ENCODE results near the gene CMAS. TPM values are rescaled to one million over a fixed set of nuclear protein-coding genes. Genes with fewer than 3 reads are reported as not detected.
"Not testable (repeated sequence)": the region's sequence is repeated elsewhere in the genome, so short reads cannot be mapped to it uniquely, and the experiment has no call there.

Gene CMAS
- total RNA-seq, 1 donor from 2014 or later: 52.2 TPM

DNA sequence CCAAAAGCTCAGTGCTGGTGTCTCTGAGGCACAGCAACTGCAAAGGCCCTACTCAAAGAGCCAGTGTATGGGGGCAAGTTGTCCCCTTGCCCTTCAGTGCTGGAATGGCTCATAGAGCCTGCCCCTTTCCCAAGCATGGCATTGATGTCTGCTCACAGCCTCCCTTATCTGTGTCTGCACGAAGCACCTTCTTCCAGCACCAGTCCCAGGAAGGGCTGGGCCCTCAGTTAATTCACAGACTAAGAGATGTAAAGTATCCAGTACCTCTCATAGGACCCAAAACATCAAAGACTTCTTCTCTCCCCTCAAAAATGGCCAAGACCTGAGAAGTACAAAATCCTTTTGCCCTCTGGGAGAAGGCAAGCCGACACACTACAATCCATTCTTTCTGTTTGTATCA lies 1.6 kb upstream of the CMAS start:
- DNase-seq (ENCODE audit: low spot score in 2 of 2) (no peak), FAIRE-seq (no peak)

DNA sequence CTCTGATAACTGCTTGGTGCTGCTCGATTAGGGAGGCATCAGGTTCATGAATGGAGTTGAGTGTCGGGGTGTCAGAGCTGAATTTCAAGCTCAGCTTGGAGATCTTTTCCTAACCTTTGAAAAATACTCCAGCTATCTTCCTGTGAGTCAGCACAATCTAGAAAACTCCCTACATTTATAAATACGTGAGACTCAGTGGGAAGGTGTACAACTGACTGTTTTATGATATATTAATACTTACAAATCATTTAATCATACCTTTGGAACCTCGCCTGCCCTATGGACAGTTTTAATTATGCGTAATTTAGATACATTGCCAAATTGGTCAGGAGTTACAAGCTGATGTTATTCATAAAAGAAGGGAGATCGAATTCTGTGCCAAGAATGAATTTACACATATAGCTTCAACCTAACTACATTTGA lies 961 bp downstream of the CMAS start:
- no peak for FAIRE-seq
- DNase-seq (ENCODE audit: low spot score in 2 of 2): peak in 1 of 2 donors; percentile 9

DNA sequence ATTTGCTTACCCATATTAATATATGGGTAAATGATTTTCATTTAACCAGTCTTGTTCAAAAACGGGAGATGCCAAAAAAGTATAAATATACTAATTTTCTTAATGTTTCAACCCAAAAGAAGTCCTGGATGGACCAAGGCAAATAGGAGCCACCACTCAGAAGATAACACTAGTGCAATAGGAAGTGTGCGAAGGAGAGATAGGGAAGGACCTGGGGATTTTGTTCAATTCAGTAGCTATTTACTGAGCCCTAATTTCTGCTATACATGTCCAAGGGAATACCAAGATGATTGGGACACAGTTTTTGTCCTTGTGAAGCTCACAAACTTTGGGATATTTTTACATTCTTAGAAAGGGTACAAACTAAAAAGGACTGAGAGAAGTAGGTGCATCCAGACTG lies 1.5 kb downstream of the CMAS start:
- DNase-seq (ENCODE audit: low spot score in 2 of 2): no peak
- no peak for FAIRE-seq

GRCh38 chr12:22048351-22049041 lies 2.5 kb downstream of the CMAS start:
- DNase-seq (ENCODE audit: low spot score in 2 of 2) (no peak), FAIRE-seq (no peak)

- DNase-seq (ENCODE audit: low spot score in 2 of 2) (no peak), FAIRE-seq (no peak)
Observed at GRCh38 chr12:22050078-22050477, 4.1 kb downstream of the CMAS start.

DNA sequence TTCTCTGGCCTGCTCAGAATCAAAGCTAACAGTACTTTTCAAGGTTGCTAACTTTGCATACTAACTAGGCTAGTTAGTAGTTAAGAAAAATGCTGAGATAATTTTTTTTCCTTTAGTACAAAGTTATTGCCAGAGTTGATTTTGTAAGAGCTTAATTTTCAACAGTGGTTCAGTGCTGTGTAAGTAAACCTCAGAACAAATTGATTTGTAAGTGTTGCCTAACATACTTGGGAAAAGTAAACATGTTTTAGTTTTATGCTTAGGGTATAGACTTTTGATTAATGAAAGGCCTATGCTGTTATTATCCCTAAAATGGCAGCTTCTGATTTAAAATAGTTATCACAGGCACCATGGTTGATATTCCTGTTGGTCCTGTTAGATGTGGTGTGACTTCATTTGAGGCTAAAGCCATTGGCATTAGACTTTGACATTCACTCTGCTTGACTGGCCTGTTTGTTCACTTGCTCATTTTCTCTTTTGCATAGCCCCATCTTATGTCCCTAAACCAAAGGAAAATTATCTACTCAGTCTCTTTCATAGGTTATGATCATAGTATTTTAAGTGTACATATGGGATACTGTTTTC lies 5.2 kb downstream of the CMAS start:
- FAIRE-seq (no peak), DNase-seq (ENCODE audit: low spot score in 2 of 2) (no peak)

GRCh38 chr12:22052994-22053393 lies 7.0 kb downstream of the CMAS start:
- FAIRE-seq: not testable (repeated sequence)

GRCh38 chr12:22054155-22054554 lies 8.1 kb downstream of the CMAS start:
- DNase-seq (ENCODE audit: low spot score in 2 of 2) (no peak), FAIRE-seq (no peak)

More at GRCh38 chr12:22052994-22053393, 7.0 kb downstream of the CMAS start:
- not testable (repeated sequence) for DNase-seq (ENCODE audit: low spot score in 2 of 2)

DNA sequence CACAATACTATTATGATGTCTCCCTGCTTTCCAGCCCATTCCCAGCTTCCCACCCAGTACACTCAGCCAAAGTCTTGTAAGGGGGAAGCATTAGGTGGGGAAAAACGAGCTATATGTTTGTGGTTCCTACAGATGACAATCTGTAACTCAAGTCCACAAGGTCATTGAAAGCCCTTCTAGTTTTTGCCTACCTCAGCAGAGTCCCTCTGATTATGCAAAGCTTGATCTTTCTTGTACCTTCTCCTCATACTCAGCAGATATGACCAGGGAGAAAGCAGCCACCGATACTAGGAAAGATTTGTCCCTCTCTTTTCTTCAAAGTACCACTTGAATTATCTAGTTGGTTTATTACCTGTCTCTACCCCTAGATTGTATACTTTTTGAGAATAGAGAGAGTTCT lies 10.6 kb downstream of the CMAS start:
- DNase-seq (ENCODE audit: low spot score in 2 of 2) (no peak), FAIRE-seq (no peak)

GRCh38 chr12:22059976-22060647 lies 14.1 kb downstream of the CMAS start:
- DNase-seq (ENCODE audit: low spot score in 2 of 2) (no peak), FAIRE-seq (no peak)

- no peak for DNase-seq (ENCODE audit: low spot score in 2 of 2)
- FAIRE-seq: no peak
Observed at GRCh38 chr12:22064968-22065367, 18.9 kb downstream of the CMAS start.

GRCh38 chr12:22066310-22066709 lies 20.3 kb downstream of the CMAS start:
- no peak for FAIRE-seq
- DNase-seq (ENCODE audit: low spot score in 2 of 2): no peak

- no peak for FAIRE-seq
Observed at GRCh38 chr12:22069851-22070250, 23.8 kb downstream of the CMAS start.

DNA sequence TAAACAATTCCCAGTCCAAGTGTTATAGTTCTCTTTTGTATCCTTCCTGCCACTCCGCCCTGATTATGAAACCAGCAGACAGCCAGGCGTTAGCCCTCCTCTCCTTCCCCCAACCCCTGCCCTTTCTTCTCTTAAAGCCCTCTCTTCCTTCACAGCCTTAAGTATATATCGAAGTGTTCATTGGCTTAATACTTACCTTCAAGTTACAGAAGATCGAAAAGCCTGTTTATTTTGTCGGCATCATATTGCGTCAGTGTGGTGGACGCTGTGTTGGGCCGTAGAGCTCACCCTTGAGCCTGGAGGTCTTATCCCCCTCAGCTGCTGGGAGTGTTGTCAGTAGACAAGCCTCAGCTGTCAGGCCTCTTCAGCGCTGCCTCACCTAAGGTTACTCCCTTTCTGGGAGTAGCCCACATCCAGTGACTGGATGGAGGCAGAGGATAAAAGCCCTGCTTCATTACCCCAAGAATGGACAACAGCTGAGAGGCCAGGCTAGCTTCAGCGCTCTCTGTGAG lies 36.2 kb downstream of the CMAS start:
- FAIRE-seq: no peak
- DNase-seq (ENCODE audit: low spot score in 2 of 2): no peak

More at GRCh38 chr12:22069851-22070250, 23.8 kb downstream of the CMAS start:
- no peak for DNase-seq (ENCODE audit: low spot score in 2 of 2)

DNA sequence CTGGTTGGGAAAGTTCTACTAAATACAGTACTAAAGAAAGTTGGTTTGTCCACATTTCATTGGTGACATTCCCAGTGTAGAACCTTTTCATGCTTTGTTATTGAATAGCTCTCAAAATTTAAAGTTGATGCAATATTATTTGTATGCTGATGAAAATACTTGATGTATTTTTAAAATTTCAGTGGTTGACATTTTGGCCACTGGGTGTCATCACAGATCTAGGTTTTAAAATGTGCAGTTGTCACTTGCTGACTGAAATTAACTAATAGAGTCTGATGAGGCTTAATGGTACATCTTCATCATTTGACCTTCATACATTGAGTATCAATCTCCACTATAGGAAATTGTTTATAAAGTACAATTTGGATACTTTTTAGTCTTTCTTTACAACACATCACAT lies 37.1 kb downstream of the CMAS start:
- FAIRE-seq: peak; percentile 96
- DNase-seq (ENCODE audit: low spot score in 2 of 2): peak; percentile 24 to 38

DNA sequence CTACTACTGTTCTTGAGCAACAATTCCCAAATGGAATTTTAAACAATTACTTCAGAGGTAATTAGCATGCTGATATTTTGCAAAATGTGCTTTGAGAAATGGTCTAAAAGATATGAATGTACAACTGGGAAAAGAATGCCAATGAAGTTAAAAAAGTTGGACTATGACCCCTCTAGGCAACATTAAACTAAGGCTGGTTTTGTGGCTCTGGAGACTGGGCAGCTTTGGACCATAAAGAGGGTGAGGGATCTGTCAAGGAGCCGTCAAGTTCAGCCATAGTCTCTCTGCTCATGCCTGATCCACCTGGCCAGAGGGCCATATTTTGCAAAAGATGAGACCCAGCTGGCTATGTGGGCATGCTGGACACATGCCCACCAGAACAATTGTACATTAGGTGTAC lies 38.8 kb downstream of the CMAS start:
- DNase-seq (ENCODE audit: low spot score in 2 of 2) (no peak), FAIRE-seq (no peak)

- DNase-seq (ENCODE audit: low spot score in 2 of 2) (no peak), FAIRE-seq (no peak)
Observed at GRCh38 chr12:22088886-22089285, 42.9 kb downstream of the CMAS start.

- FAIRE-seq (no peak), DNase-seq (ENCODE audit: low spot score in 2 of 2) (no peak)
Observed at GRCh38 chr12:22089486-22089885, 43.5 kb downstream of the CMAS start.

GRCh38 chr12:22099062-22099461 lies 53.0 kb downstream of the CMAS start:
- FAIRE-seq; DNase-seq (ENCODE audit: low spot score in 2 of 2): not testable (repeated sequence)

GRCh38 chr12:22100958-22101748 lies 55.1 kb downstream of the CMAS start:
- DNase-seq (ENCODE audit: low spot score in 2 of 2): no peak
- no peak for FAIRE-seq

All from frontal cortex (tissue), 4 donors.